T-helper 1 cell treated with Interleukin-12 subunit alpha and Interleukin-12 subunit beta and Interleukin-4 antibody, amounts not matched to agents 30 ng/mL and 1 ng/mL, for 36 hours (primary cell): ENCODE measurements around the gene SLC27A5. TPM values are rescaled to one million over a fixed set of nuclear protein-coding genes. Genes with fewer than 3 reads are reported as not detected.
"Not testable (repeated sequence)": the region's sequence is repeated elsewhere in the genome, so short reads cannot be mapped to it uniquely, and the experiment has no call there.

Experiments used
- intact Hi-C: fragments of 100-400 bp; cut with micrococcal nuclease; formaldehyde crosslinking; loops from one replicate; pipeline ENCODE4 v1.15.1; 2024
- total RNA-seq: library from RNA; stranded (reverse); gene quantifications from 2 replicates; pipeline ENCODE4 v1.2.3, GENCODE V29; 2022

The SLC27A5 gene
- total RNA-seq, 1 donor from 2014 or later: 17.2 TPM

DNA sequence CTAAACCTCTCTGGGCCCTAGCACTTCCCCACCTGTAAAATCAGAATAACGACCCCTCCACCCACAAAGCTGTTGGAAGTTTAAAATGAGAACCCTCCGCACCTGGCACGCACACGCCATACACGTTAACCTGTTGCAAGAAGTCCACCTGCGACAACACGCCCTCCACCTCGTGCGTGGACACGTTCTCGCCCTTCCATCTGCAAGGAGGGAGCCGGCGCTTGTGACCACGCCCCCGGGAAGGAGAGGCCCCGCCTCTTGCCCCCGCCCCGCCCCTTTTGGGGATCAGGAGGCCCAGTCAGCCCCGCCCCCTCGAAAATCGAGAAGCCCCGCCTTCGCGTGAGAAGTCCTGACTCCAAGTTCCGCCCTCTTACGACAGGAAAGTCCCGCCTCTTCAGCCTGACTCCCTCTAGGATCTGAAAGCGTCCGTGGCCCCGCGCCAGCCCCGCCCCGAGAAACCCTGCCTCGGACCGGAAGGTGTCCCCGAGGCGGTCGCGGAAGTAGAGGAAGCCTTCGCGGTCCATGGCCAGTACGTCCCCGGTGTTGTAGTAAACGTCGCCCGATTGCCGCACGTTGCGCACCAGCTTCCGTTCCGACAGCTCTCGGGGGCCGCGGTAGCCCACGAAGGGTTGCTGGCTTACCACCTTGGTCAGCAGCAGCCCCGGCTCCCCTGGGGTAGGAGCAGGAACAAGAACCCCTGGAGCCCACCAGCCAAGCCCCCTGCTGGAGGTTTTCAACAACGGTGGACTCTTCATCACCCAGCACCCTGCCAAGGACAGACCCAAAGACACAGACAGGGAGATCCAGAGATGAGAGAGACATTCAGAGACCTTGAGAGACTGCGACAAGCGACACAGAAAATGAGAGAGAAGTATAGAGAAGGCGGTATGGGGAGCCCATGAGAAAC, 12.5 kb downstream of the SLC27A5 start:
- intact Hi-C loops: loop anchor here (1.0 kb wide), 16 partner anchors 15 to 194 kb away; partner anchors contain the start of genes ERVK3-1, MZF1, RPS5 and TRIM28

DNA sequence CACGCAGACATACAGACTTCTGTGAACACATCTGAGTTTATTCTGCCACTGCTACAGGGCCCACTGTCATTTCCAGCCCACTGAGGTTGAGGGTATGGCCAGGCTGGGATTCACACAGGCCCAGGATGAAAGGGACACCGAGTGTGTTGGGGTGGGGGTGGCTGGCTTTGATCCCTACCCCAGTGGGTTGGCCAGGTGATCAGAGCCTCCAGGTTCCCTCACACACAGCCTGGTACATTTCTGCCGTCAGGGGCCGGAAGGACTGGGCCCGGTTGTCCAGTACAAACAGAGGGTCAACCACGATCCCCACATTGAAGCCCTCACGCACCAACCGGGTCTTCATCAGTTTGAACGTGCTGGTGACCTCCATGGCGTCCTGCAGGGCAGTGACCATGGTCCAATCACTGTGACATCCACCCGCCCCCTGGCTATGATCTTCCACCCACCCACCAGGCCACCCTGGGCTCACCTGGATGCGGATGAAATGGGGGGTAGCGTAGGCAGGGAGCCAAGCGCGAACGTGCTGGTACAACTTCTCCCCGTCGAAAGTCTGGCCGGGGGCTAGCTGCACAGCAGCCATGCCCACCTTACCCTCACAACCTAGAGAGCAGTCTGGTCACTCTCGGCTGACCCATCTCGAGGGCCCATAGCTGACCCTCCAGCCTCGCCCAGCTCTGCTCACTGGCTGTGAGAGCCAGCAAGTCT, 13.3 kb downstream of the SLC27A5 start:
- intact Hi-C loops: loop anchor here (1.0 kb wide), 16 partner anchors 16 to 193 kb away; partner anchors contain the start of genes ERVK3-1, MZF1, RPS5 and TRIM28

DNA sequence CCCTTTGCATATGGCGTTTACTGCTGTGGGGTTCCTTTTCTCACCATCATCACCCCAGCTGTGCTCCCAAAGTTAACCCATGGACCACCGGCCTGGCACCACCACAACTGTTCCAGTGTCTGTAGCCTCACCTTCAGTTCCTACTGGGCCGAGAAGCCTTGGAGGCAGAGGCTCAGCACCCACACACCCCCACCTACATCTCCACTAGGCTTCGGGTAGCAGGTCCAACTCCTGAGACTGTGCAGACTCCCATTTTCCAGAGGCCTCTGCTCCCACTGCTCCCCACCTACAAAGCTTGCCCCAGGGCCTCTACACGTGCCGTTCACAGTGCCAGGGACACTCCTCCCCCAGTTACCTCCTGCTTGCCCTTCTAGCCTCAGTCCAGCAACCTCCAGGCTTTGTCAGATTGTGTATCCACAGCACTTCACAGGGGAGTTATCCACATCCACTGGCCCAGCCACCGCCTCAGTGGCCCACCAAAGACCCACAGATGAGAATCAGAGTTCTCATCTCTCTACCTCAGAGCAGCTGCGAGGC, 14.1 kb downstream of the SLC27A5 start:
- intact Hi-C loops: no loop called here

DNA sequence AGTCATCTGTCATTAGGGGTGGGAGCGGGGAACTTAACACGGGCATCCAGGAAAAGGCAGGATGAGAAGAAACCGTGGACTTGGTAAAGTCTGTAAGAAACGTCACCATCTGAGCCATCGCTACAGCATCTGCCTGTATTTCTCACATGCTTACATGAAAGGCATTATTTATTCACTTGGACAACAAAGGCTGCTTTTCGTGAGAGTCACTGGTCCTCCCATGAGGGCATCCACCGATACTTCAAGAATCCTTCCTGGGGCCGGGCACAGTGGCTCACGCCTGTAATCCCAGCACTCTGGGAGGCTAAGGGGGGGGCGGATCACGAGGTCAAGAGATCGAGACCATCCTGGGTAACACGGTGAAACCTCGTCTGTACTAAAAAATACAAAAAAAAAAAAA, 19.5 kb downstream of the SLC27A5 start:
- intact Hi-C loops: no loop called here

DNA sequence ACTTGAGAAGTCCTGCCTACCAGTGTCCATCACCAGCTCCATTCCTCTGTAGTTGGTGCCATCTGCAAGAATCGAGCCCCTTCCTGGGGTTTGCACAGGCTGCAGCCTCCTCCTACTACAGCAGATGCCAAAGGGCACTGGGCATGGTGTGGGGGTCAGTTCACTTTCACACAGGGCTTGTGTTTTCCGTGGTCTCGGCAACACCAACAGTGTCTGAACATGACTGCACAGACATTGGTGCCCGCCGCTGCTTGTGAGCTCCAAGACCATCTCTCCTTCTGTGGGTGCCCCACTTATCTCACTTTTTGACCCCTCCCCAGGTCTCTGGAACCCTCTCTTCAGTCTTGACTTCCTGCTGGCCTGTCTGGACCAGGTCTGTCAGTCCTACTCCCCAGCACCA, 20.4 kb downstream of the SLC27A5 start:
- intact Hi-C loops: no loop called here

DNA sequence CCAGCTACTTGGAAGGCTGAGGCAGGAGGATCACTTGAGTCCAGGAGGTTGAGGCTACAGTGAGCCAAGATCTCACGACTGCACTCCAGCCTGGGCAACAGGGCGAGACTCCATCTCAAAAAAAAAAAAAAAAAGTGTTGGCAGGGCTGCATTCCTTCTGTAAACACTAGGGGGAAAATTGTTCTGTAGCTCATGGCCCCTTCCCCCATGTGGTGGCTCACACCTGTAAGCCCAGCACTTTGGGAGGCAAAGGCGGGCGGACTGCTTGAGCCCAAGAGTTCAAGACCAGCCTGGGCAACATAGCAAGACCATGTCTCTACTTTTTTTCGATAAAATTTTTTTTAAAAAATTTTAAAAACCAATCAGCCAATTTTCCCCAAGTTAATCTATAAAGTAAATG, 27.4 kb downstream of the SLC27A5 start:
- intact Hi-C loops: not testable (repeated sequence)

DNA sequence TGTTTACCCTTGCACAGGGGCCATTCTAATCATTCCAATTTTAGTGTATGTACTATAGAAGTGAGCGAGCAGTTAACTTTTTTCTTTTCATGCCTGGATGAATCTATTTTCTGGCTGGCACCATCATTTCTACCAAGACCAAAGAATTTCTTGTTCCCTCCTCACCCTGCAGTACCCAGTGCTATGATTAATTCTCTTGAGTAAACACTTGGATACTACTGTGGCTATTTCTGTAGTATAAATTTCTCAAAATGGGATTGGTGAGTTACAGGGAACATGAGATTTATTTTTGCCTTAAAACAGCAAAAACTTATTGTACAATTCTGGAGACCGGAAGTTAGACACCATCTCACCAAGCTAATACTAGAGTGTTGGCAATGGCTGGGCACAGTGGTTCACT, 28.0 kb downstream of the SLC27A5 start:
- intact Hi-C loops: no loop called here

DNA sequence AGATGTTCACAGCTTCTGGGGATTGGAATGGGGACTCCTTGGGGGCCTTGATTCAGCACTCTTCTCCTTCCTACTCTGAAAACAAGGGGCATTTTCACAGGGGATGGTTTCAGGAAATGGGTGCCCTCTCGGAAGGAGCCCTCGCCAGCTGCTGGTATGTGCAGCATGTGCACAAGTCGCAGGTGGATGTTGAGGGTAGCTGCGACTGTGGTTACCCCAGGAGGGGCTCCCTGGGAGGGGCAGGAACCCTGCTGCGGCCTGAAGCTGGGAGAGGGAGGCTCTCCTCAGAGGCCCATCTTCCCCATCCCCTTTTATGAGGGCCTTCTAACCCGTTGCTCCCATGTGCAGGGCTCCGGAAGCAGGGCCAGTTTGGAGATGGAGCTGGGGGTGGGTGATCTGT, 29.4 kb downstream of the SLC27A5 start:
- intact Hi-C loops: no loop called here

DNA sequence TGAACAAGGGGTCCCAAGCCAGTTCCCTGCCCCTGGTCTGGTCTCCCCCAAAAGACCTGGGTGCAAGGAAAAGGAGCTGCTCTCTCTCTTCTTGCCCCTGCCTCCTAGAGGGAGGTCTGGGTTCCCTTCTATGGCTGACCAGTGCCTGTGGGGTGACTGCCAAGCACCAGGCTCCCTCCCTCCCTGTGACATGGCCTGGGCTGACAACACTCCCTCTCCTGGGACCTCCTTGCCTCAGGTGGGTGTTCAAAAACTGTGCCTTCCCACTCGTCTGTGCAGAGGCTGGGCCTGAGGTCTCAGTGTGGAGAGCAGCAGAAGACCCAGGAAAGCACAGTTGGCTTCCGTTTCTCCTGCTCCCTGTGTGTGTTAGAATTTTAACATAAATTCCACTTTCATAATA, 31.0 kb downstream of the SLC27A5 start:
- intact Hi-C loops: no loop called here

DNA sequence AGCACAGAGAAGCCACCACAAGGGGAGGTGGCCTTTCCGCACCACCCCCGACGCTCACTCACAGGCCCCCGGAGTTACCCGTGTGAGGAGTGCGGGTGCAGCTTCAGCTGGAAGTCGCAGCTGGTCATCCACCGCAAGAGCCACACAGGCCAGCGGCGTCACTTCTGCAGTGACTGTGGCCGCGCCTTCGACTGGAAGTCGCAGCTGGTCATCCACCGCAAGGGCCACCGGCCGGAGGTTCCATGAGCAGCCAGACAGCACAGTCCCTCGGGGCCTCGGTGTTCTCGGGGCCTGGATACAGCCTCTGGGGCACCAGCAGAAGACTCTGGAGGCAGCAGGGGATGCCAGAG, 31.3 kb downstream of the SLC27A5 start:
- intact Hi-C loops: no loop called here

DNA sequence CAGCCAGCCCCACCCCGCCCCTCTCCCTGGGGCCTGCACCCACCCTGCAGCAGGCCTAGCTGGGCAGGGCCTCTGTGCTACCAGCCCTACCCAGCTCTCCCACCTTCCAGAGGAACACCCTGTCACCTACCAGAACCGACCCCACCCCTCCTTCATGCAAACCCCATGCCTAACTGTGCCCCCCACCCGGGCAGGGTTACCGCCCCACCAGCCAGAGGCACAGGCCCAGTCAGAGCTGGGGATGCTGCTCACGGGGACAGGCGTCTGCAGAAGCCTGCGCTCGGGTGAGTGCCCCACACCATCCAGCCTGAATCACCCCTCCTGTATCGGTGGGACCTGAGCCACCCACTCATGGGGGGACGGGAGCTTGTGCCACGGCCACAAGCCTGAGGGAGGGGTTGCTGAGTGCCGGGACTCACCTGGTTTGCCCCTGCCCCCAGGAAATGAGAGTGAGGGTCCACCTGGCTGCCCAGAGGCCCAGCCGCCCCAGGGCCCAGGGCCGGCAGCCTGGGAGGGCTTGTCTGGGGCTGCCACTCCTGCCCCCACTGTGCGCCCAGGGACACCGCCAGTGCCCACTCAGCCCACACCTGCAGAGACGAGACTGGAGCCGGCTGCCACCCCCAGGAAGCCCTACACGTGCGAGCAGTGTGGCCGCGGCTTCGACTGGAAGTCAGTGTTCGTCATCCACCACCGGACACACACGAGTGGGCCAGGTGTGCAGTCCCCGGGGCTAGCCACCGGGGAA, 31.9 kb downstream of the SLC27A5 start:
- intact Hi-C loops: no loop called here

DNA sequence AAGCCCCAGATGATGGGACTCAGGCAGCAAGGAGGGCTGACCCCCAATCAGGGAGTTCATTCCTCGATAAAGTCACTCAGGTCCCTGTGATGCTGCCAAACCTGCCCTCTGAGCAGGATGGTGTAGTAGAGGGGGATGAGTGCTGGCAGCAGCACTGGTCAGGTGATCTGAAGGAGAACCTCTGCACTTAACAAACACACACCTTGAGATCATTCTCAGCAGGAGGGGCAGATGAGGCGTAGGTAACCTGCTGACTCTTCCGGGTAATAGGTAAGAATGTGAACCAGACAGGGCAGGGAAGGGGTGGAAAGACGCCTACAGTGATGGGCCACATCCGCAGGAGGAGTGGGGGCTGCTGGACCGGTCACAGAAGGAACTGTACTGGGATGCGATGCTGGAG, 32.5 kb downstream of the SLC27A5 start:
- intact Hi-C loops: no loop called here

DNA sequence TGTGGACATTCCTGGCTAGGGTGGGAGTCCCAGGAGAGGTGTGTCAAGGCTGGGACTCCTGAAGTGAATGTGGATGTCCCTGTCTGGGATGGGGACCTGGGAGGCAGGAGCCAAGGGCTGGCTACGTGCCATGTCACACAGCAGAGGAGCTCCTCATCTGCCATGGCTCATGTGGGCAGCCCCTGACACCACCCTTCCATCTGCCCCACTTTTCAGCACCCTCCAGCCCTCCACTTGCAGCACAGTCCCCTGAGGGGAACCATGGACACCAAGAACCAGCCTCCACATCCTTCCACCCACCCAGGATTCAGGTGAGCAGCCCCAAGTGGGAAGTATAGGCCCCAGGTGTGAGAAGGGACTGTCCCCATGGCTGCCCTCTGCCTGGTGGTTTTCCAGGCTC, 33.9 kb downstream of the SLC27A5 start:
- intact Hi-C loops: loop anchor here (2.0 kb wide), 1 partner anchor 173 kb away; the partner anchor contains the start of gene ERVK3-1

DNA sequence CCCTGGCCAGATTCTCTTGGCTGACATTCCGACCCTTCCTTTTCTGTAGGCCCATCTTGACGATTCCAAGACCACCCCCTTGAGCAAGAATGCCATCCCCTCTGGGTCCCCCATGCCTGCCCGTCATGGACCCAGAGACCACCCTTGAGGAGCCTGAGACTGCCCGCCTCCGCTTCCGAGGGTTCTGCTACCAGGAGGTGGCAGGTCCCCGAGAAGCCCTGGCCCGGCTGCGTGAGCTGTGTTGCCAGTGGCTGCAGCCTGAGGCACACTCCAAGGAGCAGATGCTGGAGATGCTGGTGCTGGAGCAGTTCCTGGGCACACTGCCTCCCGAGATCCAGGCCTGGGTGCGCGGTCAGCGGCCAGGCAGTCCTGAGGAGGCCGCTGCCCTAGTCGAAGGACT, 34.7 kb downstream of the SLC27A5 start:
- intact Hi-C loops: loop anchor here (2.0 kb wide), 1 partner anchor 172 kb away; the partner anchor contains the start of gene ERVK3-1

DNA sequence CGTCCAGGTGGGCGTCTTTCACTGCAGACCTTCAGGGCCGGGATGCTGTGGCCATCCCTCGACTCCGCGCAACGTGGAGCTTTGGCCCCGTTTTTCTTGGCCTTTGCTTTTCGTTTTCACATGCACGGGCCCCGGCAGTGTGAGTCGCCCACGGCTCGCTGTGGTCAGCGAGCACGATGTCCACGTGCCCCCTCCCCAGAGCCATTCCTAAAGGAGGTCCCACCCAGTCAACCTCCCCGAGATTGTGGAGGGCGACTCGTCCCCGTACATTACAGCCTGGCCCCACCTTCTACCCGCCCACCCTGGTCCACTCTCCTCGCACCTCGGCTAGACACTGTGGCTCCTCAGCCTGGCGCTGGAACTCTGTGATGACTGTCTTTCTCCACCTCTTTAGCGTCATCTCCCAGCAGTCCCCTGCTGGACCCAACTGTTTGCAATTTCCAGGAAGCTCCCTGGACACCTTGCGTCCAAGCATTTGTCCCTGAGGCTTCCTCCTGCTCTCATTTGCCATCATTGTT, 35.2 kb downstream of the SLC27A5 start:
- intact Hi-C loops: loop anchor here (1.0 to 2.0 kb wide), 7 partner anchors 23 to 248 kb away; partner anchors contain the start of genes CHMP2A, ERVK3-1, TRIM28 and ZBTB45

DNA sequence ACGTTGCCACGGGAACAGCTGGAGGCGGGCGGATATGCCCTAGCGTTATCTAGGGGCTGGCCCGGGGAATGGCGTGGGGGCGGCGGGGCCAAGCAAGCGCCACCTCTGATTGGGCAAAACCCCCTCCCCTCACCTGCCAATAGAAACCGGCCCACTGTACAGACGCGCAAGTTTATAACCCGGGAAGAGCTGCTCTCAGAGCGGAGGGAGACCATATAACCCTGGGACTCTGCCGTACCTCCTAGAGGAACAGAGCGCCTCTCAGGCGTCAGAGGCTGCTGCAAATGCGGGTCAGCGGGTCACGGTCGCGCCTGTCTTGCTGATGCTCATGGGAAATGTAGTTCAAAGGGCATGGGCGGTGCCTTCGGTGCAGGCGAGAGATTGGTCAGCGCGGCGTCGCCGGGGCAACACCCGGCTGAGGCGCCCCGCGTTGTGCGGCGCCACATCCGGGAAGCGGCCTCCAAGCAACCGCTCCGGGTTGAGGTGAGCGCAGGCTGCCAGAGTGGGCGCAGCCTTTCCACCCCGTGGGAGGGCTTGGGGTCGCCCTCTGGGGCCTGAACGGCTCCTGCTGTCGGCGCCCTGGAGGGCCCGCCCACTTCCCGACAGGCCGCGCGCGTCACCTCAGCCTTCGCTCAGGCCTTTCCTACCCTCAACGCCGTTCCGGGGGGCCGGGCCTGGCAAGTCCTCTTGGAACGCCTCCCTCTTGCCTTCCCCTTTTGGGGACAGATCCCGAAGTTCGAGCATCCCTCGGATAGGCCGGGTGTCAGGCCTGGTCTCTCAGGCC, 35.9 kb downstream of the SLC27A5 start, which contains the start of gene ZNF446:
TSS of gene ZNF446 (plus strand) at position 639 of the 784 bp plus-strand sequence. CDS start 867 bp downstream, outside the sequence.
- intact Hi-C loops: loop anchor here (1.0 to 2.0 kb wide), 17 partner anchors 10 to 248 kb away; partner anchors contain the start of genes CHMP2A, ERVK3-1, MZF1 and RPS5

DNA sequence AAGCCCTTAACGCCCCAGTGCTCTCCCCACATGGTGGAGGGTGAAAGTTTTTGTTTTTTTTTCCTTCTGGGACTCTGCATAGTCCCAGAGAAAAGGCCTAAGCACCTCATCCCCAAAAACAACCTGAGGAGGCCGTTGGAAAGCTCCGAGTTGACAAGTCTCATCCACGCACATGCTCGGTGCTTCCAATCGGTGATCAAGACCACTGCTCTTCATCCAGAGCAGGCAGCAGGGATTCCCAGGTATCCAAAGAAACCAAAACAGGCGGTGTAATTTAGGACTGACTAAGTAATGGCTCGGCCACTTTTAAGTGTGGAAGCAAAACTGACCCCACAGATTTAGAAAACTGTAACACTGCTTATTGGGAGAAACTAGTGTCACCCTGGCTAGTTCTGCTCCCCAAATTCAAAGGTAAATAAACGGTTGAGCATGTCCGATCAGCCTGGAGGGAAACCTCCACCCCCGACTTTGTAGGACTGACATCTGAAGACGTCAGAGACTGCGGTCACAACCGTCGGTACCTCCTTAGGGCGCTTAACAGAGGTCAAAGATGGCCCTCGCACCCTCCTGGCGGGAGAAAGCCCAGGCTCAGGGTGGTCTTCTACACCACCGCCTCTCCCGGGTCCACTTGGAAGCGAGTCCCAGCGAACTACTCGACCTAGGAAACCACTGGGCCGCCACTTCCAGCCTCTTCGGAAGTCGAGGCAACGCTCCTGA, 36.6 kb downstream of the SLC27A5 start:
- intact Hi-C loops: loop anchor here (1.0 kb wide), 10 partner anchors 9 to 197 kb away; partner anchors contain the start of genes MZF1, RPS5, ZNF132 and ZNF324B

DNA sequence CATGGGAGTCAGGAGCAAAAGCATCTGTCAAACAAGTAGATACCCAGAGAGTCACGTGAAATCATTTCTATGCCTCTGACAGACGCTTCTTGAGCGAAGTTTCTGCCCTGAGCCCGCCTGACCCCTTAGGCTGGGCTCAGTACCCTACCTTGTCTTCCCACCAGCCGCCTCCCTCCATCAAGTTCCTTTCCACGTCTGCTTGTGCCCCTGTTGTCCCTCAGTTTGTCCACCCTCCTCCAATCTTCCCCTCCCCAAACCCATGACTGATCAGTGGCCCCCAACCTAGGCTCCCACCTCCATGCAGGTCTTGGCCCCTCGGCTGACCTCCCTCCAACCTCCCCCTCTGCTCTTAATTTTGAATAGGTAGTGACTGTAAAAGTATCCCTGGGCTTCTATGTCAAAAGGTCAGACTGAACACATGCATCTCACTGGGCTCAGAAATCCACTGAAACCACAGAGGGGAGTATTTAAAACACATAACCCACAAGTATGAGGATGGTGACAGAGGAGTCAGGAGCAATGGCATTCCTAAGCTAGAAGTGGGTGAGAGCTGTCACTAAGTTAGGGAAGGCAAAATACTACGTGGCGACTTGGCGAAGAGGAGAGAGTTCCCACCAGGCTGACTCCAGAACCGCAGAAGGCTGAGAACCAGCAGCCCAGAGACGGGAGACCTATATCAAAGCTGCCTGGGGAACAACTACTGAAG, 37.3 kb downstream of the SLC27A5 start:
- intact Hi-C loops: no loop called here
